Occipital lobe (tissue), 2 donors: ENCODE results near the gene PCSK7. TPM values are rescaled to one million over a fixed set of nuclear protein-coding genes. Genes with fewer than 3 reads are reported as not detected.
"Not testable (repeated sequence)": the region's sequence is repeated elsewhere in the genome, so short reads cannot be mapped to it uniquely, and the experiment has no call there.

ENCODE experiments used
- DNase-seq: peaks from one replicate; lab custom pipeline; 2025; lab: John Stamatoyannopoulos, UW
- total RNA-seq: library from RNA; depleted of rRNA; stranded (reverse); fragments of >200 nt; gene quantifications from one replicate; pipeline ENCODE4 v1.2.3, GENCODE V29; 2014

Gene PCSK7
- total RNA-seq, 1 donor from 2014 or later: 24.0 TPM

DNA sequence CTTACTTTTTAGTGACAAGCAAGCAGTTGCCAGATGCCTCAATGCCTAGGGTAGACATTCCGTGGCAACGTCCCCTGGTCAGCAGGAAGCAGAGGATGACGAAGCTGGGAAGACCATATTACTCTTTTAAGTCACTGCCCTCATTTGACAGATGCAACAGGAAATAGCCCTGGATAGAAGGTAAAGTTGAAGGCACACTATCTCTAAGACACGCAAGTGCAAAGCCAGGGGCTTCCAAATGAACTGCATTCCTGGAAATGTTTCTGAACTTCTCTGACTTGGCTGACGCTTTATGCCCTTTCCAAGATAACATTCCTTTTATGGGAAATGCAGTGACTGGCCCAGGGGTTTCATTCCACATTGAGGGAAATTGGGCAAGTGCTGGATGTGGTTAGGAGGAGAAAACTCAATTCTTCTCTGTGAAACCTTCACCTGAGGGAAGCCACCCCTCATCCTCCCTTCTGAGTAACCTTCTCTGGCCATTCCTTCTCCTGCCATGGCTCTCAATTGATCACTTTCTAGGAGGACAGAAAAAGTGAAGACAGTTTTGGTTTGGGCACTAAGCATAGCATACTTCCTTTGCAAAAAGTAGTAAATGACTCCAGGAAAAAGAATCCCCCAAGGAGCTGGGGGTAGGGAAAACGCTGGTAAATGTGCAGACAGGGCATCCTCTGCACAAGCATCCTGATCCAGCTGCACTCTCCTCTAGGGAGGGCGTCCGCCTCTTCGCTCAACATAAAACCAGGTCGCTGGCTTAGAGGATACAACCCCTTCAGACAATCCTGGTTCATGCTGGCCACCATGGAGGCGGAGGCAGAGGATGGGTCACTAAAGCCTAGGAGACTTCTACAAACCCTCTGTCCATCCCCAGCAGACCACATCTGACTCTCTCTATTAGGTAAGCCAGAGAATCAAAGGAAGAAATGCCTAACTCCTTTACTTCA lies 14.5 kb downstream of the PCSK7 start:
- no peak for DNase-seq

GRCh38 chr11:117214404-117215110 lies 17.3 kb downstream of the PCSK7 start:
- no peak for DNase-seq

GRCh38 chr11:117212697-117213355 lies 19.0 kb downstream of the PCSK7 start:
- DNase-seq: no peak

DNA sequence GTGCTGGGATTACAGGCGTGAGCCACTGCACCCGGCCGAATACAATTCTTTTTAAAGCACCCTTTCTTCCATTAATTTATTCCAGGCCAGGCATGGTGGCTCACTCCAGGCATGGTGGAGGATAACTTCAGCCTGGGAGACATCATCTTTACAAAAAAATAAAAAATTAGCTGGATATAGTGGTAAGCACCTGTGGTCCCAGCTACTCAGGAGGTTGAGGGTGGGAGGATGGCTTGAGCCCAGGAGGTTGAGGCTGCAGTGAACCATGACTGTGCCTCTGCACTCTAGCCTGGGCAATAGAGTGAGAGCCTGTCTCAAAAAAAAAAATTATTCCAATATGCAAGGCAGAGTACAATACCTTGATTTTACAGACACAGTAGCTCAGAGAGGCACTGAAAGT lies 21.3 kb downstream of the PCSK7 start:
- no peak for DNase-seq

DNA sequence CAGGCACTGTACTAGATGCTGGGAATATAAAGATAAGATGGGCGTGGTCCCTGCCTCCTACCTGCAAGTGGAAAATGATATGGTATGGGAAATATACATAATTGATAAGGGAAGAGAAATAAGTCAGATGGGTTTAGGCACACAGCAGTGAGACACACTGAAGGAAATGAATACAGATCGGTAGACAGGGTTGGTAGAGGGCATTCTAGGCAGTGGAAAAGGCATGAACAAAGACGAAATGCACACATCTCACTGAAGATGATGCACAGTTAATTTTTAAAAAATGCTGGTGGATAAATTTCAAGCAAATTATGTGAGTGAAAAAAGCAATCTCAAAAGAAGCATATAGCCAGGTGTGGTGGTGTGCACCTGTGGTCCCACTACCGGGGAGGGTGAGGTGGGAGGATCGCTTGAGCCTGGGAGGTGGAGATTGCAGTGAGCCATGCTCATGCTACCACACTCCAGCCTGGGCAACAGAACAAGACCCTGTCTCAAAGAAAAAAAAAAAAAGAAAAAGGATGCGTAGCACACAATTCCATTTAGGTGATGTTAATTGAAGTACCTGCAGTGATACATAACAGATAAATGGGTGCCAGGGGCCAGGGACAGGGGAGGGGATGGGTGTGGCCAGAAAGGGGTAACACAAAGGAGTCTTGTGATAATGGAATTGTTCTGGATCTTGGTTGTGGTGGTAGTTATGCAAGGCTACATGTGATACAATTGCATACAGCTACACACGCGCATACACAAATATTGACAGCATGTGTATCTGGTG lies 22.3 kb downstream of the PCSK7 start:
- DNase-seq: not testable (repeated sequence)

- DNase-seq: not testable (repeated sequence)
Measured at GRCh38 chr11:117208710-117209109, 23.2 kb downstream of the PCSK7 start.

DNA sequence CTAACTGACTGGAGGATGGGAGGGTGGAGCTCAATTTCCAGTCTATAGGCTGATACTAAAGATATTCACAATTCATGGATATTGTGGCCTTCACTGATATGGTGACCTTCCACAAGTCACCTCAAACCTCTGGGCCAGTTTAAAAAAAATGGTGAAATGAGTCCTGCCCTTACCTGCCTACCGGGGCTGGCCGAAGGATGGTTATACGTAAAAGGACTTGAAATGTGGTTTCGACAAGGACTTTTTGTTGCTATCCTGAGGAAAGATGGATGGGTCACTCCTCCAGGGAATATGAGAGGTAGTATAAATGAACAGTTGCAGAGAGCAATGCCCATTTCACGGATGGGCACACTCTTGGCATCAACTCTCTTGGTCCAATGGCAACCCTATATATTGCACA lies 24.4 kb downstream of the PCSK7 start:
- DNase-seq: not testable (repeated sequence)

- DNase-seq: not testable (repeated sequence)
Measured at GRCh38 chr11:117206859-117207258, 25.0 kb downstream of the PCSK7 start.

- DNase-seq: not testable (repeated sequence)
Measured at GRCh38 chr11:117206111-117206510, 25.8 kb downstream of the PCSK7 start.

DNA sequence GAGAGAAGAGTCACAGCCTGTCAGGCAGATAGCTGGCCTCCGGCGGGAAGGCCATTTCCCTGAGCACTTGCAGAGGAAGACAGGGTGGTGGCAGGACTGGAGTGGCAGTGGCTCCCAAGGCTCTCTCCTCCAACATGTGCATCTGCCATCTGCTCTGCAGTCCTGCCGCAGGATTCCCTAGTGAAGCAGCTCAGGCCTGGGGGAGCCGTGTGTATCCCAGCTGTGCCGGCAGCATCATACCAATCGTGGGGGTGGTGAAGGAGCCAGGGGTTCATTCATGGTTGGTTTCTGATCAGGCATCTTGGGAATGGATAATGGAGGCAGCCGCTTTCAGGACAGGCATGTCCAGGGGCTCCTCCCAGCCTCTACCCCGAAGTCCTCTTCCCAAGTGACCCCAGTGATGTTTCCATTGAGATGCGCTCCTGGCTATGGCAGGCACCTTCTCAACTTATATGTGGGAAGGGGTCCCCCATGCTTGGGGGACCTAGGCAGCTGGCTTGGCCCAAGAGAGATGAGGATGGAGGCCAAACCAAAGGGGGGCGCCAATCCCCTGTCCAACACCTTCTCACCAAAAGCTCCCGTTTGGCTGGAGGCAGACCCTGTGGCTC lies 26.6 kb downstream of the PCSK7 start:
- DNase-seq: no peak

DNA sequence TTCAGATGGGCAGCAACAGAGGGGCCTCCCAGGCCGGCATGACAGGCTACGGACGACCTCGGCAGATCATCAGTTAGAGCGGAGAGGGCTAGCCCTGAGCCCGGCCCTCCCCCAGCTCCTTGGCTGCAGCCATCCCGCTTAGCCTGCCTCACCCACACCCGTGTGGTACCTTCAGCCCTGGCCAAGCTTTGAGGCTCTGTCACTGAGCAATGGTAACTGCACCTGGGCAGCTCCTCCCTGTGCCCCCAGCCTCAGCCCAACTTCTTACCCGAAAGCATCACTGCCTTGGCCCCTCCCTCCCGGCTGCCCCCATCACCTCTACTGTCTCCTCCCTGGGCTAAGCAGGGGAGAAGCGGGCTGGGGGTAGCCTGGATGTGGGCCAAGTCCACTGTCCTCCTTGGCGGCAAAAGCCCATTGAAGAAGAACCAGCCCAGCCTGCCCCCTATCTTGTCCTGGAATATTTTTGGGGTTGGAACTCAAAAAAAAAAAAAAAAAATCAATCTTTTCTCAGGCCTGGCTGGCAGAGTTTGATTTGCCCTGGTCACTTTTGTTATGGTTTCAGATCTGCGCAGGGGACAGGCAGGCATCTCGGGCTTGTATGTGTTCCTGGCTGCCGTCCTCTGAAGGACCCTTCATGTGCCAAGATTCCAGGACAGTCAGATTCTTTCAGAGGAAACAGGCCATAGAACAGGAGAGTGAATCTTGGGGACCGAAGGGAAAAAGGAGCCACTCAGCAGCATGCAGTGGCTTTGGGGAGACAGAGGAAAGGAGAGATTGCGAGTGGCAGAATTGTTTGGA lies 27.4 kb downstream of the PCSK7 start:
- DNase-seq: no peak

DNA sequence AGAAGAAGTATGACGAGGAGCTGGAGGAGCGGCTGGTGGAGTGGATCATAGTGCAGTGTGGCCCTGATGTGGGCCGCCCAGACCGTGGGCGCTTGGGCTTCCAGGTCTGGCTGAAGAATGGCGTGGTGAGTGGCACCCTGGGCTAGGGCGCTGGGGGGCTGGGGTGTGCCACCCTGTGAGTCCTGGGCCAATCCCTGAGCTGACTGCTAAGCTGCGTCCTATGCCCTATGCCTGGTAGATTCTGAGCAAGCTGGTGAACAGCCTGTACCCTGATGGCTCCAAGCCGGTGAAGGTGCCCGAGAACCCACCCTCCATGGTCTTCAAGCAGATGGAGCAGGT lies 28.8 kb downstream of the PCSK7 start:
- DNase-seq: no peak

DNA sequence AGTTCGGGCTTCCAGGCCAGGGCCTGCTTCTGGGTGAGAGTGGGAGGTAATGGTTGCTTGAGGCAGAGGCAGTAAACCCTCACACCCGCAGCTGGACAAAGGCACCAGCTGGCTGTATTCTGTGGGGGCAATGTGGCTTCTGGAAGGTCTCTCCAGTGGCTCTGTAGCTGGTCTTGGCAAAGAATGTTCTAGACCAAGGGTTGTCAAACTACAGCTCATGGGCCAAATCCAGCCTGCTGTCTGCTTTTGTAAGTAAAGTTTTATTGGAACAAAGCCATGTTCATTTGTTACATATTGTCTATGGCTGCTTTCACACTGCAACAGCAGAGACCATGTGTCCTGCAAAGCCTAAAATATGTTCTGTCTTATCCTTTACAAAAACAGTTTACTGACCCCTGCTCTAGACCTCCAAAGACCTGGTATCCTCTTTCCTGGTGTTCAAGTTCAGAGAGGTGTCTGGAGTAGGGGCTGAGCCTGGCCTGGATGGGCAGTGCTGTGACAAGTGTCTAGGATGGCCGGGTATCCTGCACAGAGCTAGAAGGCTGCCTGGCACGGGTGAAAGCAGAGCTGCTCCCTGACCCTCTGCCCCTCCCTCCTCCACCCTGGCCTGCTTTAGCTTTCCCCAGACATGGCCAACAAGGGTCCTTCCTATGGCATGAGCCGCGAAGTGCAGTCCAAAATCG lies 29.3 kb downstream of the PCSK7 start:
- no peak for DNase-seq

DNA sequence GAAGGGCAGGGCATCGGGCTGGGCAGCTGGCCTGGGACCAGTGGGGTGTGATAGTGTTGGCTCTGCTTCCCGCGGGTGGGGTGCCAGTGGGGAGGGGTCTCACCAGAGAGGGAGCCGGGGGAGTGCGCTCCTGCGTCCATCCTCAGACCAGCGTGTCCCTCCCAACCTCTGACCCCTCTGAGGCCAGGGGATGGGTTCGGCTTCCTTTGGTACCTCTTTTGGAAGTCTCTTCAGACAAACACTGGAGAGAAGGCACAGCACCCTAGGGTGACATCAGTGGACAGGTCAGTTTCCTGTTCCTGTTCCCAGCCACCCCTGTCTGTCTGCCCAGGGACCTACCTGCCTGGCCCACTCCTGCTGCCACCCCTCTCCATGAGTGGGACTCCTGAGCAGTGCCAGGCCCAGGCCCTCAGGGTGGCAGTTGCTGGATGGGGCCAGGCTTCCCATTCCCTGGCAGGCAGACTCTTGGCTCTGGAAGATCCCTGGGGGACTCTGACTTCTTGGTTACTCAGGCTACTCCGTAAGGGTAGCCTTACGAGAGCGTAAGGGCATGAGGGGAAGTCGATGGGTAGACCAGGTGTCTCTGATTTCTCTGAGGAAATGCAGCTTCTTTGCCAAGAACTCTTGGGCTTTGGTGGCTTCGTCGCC lies 30.1 kb downstream of the PCSK7 start:
- DNase-seq: no peak

DNA sequence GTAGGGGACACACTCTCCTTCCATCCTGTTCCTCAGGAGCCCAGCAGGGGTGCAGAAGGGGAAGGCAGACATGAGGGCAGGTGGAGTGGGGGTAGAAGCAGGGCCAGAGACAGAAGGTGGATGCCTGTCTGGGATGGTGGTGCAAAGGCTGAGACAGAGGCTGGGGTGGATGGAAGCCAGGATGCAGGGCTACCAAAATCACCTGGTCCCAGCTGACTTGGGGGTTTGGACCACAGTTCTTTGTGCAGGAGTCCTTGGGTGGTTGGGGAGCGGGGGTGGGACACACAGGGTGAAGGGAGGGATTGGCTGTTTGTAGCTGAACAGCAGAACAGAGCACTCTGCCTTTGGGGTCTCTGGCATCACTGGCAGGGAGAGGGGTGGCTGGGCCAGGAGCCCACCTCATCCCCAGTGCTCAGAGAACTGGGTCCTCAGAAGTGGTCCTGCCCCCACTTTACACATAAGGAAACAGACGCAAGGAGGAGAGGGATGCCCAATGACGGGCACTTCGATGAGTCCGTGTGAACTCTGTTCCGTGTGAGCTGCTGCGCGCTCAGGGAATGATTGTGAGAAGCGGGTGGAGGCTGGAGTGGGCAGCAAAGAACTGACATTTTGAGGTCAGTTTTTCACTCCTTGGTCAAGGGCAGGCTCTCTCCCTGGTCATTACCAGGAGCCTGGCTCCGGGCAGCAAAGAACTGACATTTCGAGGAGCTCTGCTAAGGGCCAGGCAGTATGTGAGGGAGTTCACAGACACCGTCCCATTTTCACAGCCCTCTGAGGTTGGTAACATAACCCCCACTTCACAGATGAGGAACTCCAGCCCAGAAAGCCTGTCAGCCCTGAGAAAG lies 30.8 kb downstream of the PCSK7 start:
- no peak for DNase-seq

DNA sequence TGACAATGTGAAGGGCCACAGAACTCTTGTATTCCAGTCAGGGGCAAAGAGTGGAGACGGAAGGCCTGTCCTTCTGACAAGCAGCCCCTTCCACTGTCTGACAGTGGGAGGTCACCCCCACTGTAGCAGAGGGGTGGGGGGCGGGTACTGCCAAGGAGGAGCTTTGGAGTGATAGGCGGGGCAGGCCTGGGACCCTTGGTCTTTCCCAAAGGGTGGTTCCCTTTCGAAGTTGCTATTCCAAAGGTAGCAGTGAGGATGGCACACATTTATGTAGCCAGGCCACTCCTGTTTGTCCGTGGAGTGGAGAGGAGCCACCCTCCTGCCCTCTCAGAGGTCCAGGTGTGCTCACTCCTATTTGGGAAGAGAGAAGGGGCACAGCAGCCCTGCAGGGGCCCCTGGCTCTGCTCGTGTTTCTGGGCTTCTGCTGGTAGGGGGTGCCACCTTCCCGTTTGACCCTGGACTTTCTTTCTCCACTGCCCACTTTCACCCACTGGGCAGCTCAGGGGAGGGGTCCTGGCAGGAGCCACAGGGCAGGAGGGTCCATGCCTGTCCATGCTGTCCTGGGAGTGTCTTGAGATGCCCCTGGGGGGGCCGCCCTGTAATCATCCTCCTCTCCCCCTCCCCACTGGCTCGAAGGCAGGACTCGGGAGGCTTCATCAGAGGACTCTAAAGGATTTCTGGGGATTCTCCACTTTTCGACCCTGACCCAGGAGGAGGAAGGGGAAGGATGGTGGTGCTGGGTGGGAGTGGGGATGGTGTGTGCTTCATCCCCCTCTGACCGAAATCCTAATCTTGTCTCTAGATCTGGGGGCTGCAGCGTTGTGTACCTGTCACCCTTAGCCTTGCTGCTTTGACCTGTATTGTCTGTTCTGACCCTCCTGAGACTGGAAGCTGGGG lies 31.7 kb downstream of the PCSK7 start:
- no peak for DNase-seq
